Stomach smooth muscle (tissue), 2 donors: Measurements from ENCODE around the gene CCDC40.
"Not testable (repeated sequence)": the region's sequence is repeated elsewhere in the genome, so short reads cannot be mapped to it uniquely, and the experiment has no call there.

ENCODE experiments used
- H3K27ac ChIP-seq: one replicate; pipeline ENCODE4 v1.7.0; 2013; ENCODE audit warnings: mild to moderate bottlenecking, low read length, inconsistent platforms
- H3K27me3 ChIP-seq, 2 donors: one replicate each; pipeline ENCODE4 v1.7.0; 2013; ENCODE audit warnings: low read length in 2 of 2; ENCODE audit not compliant: insufficient read depth in 2 of 2, control insufficient read depth in 1 of 2
- H3K36me3 ChIP-seq, 2 donors: one replicate each; pipeline ENCODE4 v1.7.0; 2013; ENCODE audit warnings: low read length in 2 of 2; ENCODE audit not compliant: control insufficient read depth in 2 of 2, insufficient read depth in 2 of 2
- H3K4me1 ChIP-seq: one replicate; pipeline ENCODE4 v1.7.0; 2013; ENCODE audit warnings: low read length; ENCODE audit not compliant: control insufficient read depth, insufficient read depth
- H3K4me3 ChIP-seq, 2 donors: one replicate each; pipeline ENCODE4 v1.7.0; 2013; ENCODE audit warnings: low read length in 2 of 2
- H3K9ac ChIP-seq, 2 donors: one replicate each; pipeline ENCODE4 v1.7.0; 2013; ENCODE audit warnings: low read length in 2 of 2, mild to moderate bottlenecking in 1 of 2
- H3K9me3 ChIP-seq, 2 donors: one replicate each; pipeline ENCODE4 v1.7.0; 2013; ENCODE audit warnings: low read length in 2 of 2; ENCODE audit not compliant: control insufficient read depth in 2 of 2
- donor health status: healthy.
- donor health status: Pancreatic carcinoma.

The CCDC40 gene

GRCh38 chr17:80034791-80035686 is 1.4 kb upstream of the CCDC40 start:
- Histone ChIP-seq H3K27me3 (no peaks in the 10 kb centered on the region), H3K27ac (no peak overlapping the region), H3K36me3 (peaks cover 0 to 2% of the 10 kb centered on the region in 2 donors), H3K4me1 (peaks cover 21% of the 10 kb centered on the region), H3K9ac (peak overlapping the region; percentile 60 to 78), H3K9me3 (no peaks in the 10 kb centered on the region), H3K4me3 (peak overlapping the region; percentile 69 to 81)

- H3K27me3 ChIP-seq: no peaks in the 10 kb centered on the region
- H3K27ac ChIP-seq: peak within 1 kb of the TSS; percentile 75
- peak within 1 kb of the TSS; percentile 84 to 87 for H3K4me3 ChIP-seq
- H3K4me1 ChIP-seq: peaks cover 17% of the 10 kb centered on the region
- peak within 1 kb of the TSS; percentile 79 to 86 for H3K9ac ChIP-seq
- peaks cover 1 to 4% of the 10 kb centered on the region in 2 donors for H3K36me3 ChIP-seq
- H3K9me3 ChIP-seq: no peaks in the 10 kb centered on the region
These were observed 830 bp upstream of the CCDC40 start, which contains the start of gene TBC1D16 for GRCh38 chr17:80035687-80035936. Gene TBC1D16 (minus strand): TSS chr17:80035872. CDS start chr17:80013547, 22,325 bp downstream.

GRCh38 chr17:80036715-80037477 is 454 bp downstream of the CCDC40 start:
- Histone ChIP-seq H3K9me3 (no peaks in the 10 kb centered on the region), H3K9ac (peak overlapping the region; percentile 69 to 86), H3K36me3 (peaks cover 4 to 9% of the 10 kb centered on the region in 2 donors), H3K27me3 (no peaks in the 10 kb centered on the region), H3K4me1 (peaks cover 17% of the 10 kb centered on the region), H3K27ac (peak overlapping the region; percentile 75), H3K4me3 (peak overlapping the region; percentile 84 to 87)

- no peak overlapping the region for H3K27ac ChIP-seq
- H3K4me3 ChIP-seq: no peak overlapping the region
- H3K36me3 ChIP-seq: peaks cover 11 to 17% of the 10 kb centered on the region in 2 donors
- no peaks in the 10 kb centered on the region for H3K4me1 ChIP-seq
- no peaks in the 10 kb centered on the region for H3K27me3 ChIP-seq
- H3K9ac ChIP-seq: no peak overlapping the region
- H3K9me3 ChIP-seq: no peaks in the 10 kb centered on the region
These were observed 7.5 kb downstream of the CCDC40 start for GRCh38 chr17:80043963-80044362.

GRCh38 chr17:80045703-80046102 is 9.3 kb downstream of the CCDC40 start:
- no peaks in the 10 kb centered on the region for H3K9me3 ChIP-seq
- H3K27me3 ChIP-seq: no peaks in the 10 kb centered on the region
- H3K36me3 ChIP-seq: peaks cover 18 to 21% of the 10 kb centered on the region in 2 donors
- H3K9ac ChIP-seq: no peak overlapping the region
- H3K4me3 ChIP-seq: no peak overlapping the region
- H3K4me1 ChIP-seq: no peaks in the 10 kb centered on the region
- H3K27ac ChIP-seq: no peak overlapping the region

GRCh38 chr17:80046709-80047108 is 10.3 kb downstream of the CCDC40 start:
- H3K9me3 ChIP-seq: not testable (repeated sequence)

GRCh38 chr17:80047176-80047575 is 10.7 kb downstream of the CCDC40 start:
- no peak overlapping the region for H3K9ac ChIP-seq
- peaks cover 16 to 22% of the 10 kb centered on the region in 2 donors for H3K36me3 ChIP-seq
- no peak overlapping the region for H3K27ac ChIP-seq
- no peaks in the 10 kb centered on the region for H3K27me3 ChIP-seq
- no peaks in the 10 kb centered on the region for H3K4me1 ChIP-seq
- H3K9me3 ChIP-seq: no peaks in the 10 kb centered on the region
- no peak overlapping the region for H3K4me3 ChIP-seq

More at GRCh38 chr17:80046709-80047108, 10.3 kb downstream of the CCDC40 start:
- not testable (repeated sequence) for H3K9ac ChIP-seq, H3K27me3 ChIP-seq, H3K4me3 ChIP-seq, H3K4me1 ChIP-seq, H3K27ac ChIP-seq
- peaks cover 16 to 20% of the 10 kb centered on the region in 2 donors for H3K36me3 ChIP-seq

GRCh38 chr17:80049986-80050385 is 13.5 kb downstream of the CCDC40 start:
- no peaks in the 10 kb centered on the region for H3K9me3 ChIP-seq
- no peak overlapping the region for H3K4me3 ChIP-seq
- H3K4me1 ChIP-seq: no peaks in the 10 kb centered on the region
- peaks cover 9 to 18% of the 10 kb centered on the region in 2 donors for H3K36me3 ChIP-seq
- H3K9ac ChIP-seq: no peak overlapping the region
- no peak overlapping the region for H3K27ac ChIP-seq
- H3K27me3 ChIP-seq: no peaks in the 10 kb centered on the region

GRCh38 chr17:80050706-80051105 is 14.3 kb downstream of the CCDC40 start:
- no peaks in the 10 kb centered on the region for H3K9me3 ChIP-seq
- H3K9ac ChIP-seq: no peak overlapping the region
- no peak overlapping the region for H3K27ac ChIP-seq

GRCh38 chr17:80051681-80052080 is 15.2 kb downstream of the CCDC40 start:
- H3K4me3 ChIP-seq: no peak overlapping the region
- no peak overlapping the region for H3K27ac ChIP-seq
- no peak overlapping the region for H3K9ac ChIP-seq
- no peaks in the 10 kb centered on the region for H3K27me3 ChIP-seq
- no peaks in the 10 kb centered on the region for H3K9me3 ChIP-seq
- peaks cover 9 to 18% of the 10 kb centered on the region in 2 donors for H3K36me3 ChIP-seq
- no peaks in the 10 kb centered on the region for H3K4me1 ChIP-seq

More at GRCh38 chr17:80050706-80051105, 14.3 kb downstream of the CCDC40 start:
- Histone ChIP-seq H3K4me1 (no peaks in the 10 kb centered on the region), H3K27me3 (no peaks in the 10 kb centered on the region), H3K4me3 (no peak overlapping the region), H3K36me3 (peaks cover 9 to 18% of the 10 kb centered on the region in 2 donors)
